ENCODE data around the gene ARHGAP4. TPM values are rescaled to one million over a fixed set of nuclear protein-coding genes. Genes with fewer than 3 reads are reported as not detected.

ARHGAP4 gene
- polyA plus RNA-seq, 3 donors: 51.5 to 508 (median 64.4) TPM

DNA sequence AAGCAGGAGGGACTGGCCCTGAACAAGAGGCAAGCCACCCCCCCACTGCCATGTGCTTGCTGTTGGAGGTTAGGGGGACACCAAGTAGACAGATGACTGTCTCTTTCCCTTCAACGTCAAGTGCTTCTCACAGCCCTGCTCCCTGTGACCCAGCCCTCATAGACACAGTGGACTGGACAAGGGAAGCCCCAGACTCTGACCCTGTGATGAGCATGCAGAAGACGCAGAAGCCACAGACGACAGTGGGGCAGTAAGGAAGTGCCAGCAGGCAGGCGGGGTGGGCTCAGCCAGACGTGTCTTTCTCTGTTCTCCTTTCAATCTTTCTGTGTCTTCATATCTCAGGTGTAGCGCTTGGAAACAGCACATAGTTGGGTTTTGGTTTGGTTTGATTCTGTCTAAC is 37.7 kb downstream of the ARHGAP4 start:
- H3K9me3 Mint-ChIP-seq: peaks cover 0 to 18% (median 7%) of the 10 kb centered on the region in 7 donors
- WGBS (ENCODE audit: insufficient coverage): no CpG with 5 or more reads among the region's 6 CpGs
- no peak overlapping the region for H3K27ac Mint-ChIP-seq
- Histone ChIP-seq H3K4me1 (ENCODE audit: control insufficient read depth in 1 of 2, insufficient read depth in 2 of 2, low read length in 2 of 2) (peaks cover 5 to 8% of the 10 kb centered on the region in 2 donors), H4K20me1 (ENCODE audit: insufficient read depth, low read length) (no peaks in the 10 kb centered on the region), H3K79me2 (ENCODE audit: insufficient read depth, low read length) (no peaks in the 10 kb centered on the region), H3K4me2 (replicated peaks; ENCODE audit: extremely low read depth, low read length, poor library complexity, severe bottlenecking) (no peak overlapping the region), H3K9ac (ENCODE audit: insufficient read depth, low read length, poor library complexity, severe bottlenecking) (no peak overlapping the region), H3K4me3 (replicated peaks in 1 of 3; ENCODE audit: low read depth in 2 of 3, low read length in 3 of 3) (no peak overlapping the region), H3K9me3 (replicated peaks in 1 of 2; ENCODE audit: control insufficient read depth in 1 of 2, insufficient read depth in 1 of 2, low read length in 2 of 2) (peaks cover 0 to 28% of the 10 kb centered on the region in 2 donors), H3K36me3 (replicated peaks in 1 of 2; ENCODE audit: control insufficient read depth in 1 of 2, insufficient read depth in 2 of 2, low read length in 2 of 2) (no peaks in the 10 kb centered on the region), H3K27ac (ENCODE audit: low read depth in 1 of 2, low read length in 2 of 2) (no peak overlapping the region), H2AFZ (ENCODE audit: insufficient read depth, low read depth, low read length, poor library complexity, severe bottlenecking) (no peak overlapping the region), H3K27me3 (ENCODE audit: control insufficient read depth in 2 of 2, insufficient read depth in 2 of 2, low read length in 2 of 2) (peaks cover 41 to 57% of the 10 kb centered on the region in 2 donors)
- peaks cover 42 to 83% (median 78%) of the 10 kb centered on the region in 3 donors for H3K27me3 Mint-ChIP-seq (ENCODE audit: low read depth in 3 of 3)
- intact Hi-C loops (cut with micrococcal nuclease): no loop called here
- H3K4me3 Mint-ChIP-seq: peak overlapping the region in 1 of 2 donors; percentile 68
- TF ChIP-seq, protein P1, sequence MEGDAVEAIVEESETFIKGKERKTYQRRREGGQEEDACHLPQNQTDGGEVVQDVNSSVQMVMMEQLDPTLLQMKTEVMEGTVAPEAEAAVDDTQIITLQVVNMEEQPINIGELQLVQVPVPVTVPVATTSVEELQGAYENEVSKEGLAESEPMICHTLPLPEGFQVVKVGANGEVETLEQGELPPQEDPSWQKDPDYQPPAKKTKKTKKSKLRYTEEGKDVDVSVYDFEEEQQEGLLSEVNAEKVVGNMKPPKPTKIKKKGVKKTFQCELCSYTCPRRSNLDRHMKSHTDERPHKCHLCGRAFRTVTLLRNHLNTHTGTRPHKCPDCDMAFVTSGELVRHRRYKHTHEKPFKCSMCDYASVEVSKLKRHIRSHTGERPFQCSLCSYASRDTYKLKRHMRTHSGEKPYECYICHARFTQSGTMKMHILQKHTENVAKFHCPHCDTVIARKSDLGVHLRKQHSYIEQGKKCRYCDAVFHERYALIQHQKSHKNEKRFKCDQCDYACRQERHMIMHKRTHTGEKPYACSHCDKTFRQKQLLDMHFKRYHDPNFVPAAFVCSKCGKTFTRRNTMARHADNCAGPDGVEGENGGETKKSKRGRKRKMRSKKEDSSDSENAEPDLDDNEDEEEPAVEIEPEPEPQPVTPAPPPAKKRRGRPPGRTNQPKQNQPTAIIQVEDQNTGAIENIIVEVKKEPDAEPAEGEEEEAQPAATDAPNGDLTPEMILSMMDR (IDR thresholded peaks at IDR 0.05): no peak
- DNase-seq: no peak
- H3K4me1 Mint-ChIP-seq: peaks cover 1% of the 10 kb centered on the region
- H3K36me3 Mint-ChIP-seq: no peaks in the 10 kb centered on the region

DNA sequence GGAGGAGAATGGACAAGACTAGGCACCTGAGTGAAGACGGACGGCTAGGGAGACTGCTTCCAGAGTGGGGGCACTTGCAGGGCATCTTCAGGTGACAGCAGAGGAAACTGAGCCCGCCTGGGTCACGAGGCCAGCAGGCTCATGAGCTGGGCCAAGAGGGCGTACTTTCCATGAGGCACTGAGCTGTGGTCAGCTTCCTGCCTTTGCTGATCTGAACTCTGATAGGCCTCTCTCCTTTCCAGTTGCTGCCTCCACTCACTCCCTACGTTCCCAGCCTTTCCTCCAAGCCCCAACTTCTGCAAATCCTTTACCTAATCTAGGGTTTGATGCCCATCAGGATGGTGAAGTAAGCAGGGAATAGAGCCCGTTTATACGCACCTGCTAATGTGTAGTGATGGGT is 38.7 kb downstream of the ARHGAP4 start:
- Mint-ChIP-seq H3K4me3 (peak overlapping the region in 1 of 2 donors; percentile 48), H3K9me3 (peaks cover 0 to 18% (median 7%) of the 10 kb centered on the region in 7 donors), H3K4me1 (peaks cover 1% of the 10 kb centered on the region), H3K27ac (no peak overlapping the region), H3K27me3 (ENCODE audit: low read depth in 3 of 3) (peaks cover 45 to 86% (median 81%) of the 10 kb centered on the region in 3 donors), H3K36me3 (no peaks in the 10 kb centered on the region)
- peaks cover 5 to 8% of the 10 kb centered on the region in 2 donors for H3K4me1 ChIP-seq (ENCODE audit: control insufficient read depth in 1 of 2, insufficient read depth in 2 of 2, low read length in 2 of 2)
- intact Hi-C loops (cut with micrococcal nuclease): no loop called here
- H3K9me3 ChIP-seq (replicated peaks in 1 of 2; ENCODE audit: control insufficient read depth in 1 of 2, insufficient read depth in 1 of 2, low read length in 2 of 2): peaks cover 0 to 28% of the 10 kb centered on the region in 2 donors
- H3K27me3 ChIP-seq (ENCODE audit: control insufficient read depth in 2 of 2, insufficient read depth in 2 of 2, low read length in 2 of 2): peaks cover 36 to 66% of the 10 kb centered on the region in 2 donors
- no peaks in the 10 kb centered on the region for H3K36me3 ChIP-seq (replicated peaks in 1 of 2; ENCODE audit: control insufficient read depth in 1 of 2, insufficient read depth in 2 of 2, low read length in 2 of 2)
- no peak overlapping the region for H3K4me2 ChIP-seq (replicated peaks; ENCODE audit: extremely low read depth, low read length, poor library complexity, severe bottlenecking)
- WGBS (ENCODE audit: insufficient coverage): 73% methylated on average over 3 of the region's 8 CpGs
- no peak overlapping the region for H3K9ac ChIP-seq (ENCODE audit: insufficient read depth, low read length, poor library complexity, severe bottlenecking)
- no peak overlapping the region for H2AFZ ChIP-seq (ENCODE audit: insufficient read depth, low read depth, low read length, poor library complexity, severe bottlenecking)
- H3K79me2 ChIP-seq (ENCODE audit: insufficient read depth, low read length): no peaks in the 10 kb centered on the region
- H3K4me3 ChIP-seq (replicated peaks in 1 of 3; ENCODE audit: low read depth in 2 of 3, low read length in 3 of 3): no peak overlapping the region
- H3K27ac ChIP-seq (ENCODE audit: low read depth in 1 of 2, low read length in 2 of 2): no peak overlapping the region
- DNase-seq: no peak
- H4K20me1 ChIP-seq (ENCODE audit: insufficient read depth, low read length): no peaks in the 10 kb centered on the region
- TF ChIP-seq, protein P1 (IDR thresholded peaks at IDR 0.05): no peak
